GM13977 (cell line): ENCODE data around the gene MAFF.
"Not testable (repeated sequence)": the region's sequence is repeated elsewhere in the genome, so short reads cannot be mapped to it uniquely, and the experiment has no call there.

Source experiments
- DNase-seq: peaks from one replicate; pipeline ENCODE4 v3.0.0; 2012; ENCODE audit warnings: low spot score
- in situ Hi-C: fragments of 300-500 bp; cut with MboI; formaldehyde crosslinking; loops from one replicate; pipeline ENCODE4 v1.12.0; 2022; ENCODE audit warnings: low sequenced_read_pairs, low pct_unique_long_range_greater_than_20kb, mixed read lengths, inconsistent platforms; ENCODE audit not compliant: unreplicated experiment
- TF ChIP-seq, protein P1 (sequence below): IDR thresholded peaks from 2 replicates; pipeline ENCODE4 v1.5.1; 2012; ENCODE audit warnings: mild to moderate bottlenecking, control low read depth; ENCODE audit not compliant: insufficient read depth; ENCODE audit errors: extremely low read depth, missing control alignments

MAFF gene

GRCh38 chr22:38230916-38231315 lies 29.1 kb downstream of the MAFF start:
- DNase-seq: no peak
- TF ChIP-seq, protein P1, sequence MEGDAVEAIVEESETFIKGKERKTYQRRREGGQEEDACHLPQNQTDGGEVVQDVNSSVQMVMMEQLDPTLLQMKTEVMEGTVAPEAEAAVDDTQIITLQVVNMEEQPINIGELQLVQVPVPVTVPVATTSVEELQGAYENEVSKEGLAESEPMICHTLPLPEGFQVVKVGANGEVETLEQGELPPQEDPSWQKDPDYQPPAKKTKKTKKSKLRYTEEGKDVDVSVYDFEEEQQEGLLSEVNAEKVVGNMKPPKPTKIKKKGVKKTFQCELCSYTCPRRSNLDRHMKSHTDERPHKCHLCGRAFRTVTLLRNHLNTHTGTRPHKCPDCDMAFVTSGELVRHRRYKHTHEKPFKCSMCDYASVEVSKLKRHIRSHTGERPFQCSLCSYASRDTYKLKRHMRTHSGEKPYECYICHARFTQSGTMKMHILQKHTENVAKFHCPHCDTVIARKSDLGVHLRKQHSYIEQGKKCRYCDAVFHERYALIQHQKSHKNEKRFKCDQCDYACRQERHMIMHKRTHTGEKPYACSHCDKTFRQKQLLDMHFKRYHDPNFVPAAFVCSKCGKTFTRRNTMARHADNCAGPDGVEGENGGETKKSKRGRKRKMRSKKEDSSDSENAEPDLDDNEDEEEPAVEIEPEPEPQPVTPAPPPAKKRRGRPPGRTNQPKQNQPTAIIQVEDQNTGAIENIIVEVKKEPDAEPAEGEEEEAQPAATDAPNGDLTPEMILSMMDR: no peak
- in situ Hi-C loops: no loop called here

- in situ Hi-C loops: no loop called here
- DNase-seq: no peak
- TF ChIP-seq, protein P1: no peak
Measured at GRCh38 chr22:38232196-38232595, 30.4 kb downstream of the MAFF start.

DNA sequence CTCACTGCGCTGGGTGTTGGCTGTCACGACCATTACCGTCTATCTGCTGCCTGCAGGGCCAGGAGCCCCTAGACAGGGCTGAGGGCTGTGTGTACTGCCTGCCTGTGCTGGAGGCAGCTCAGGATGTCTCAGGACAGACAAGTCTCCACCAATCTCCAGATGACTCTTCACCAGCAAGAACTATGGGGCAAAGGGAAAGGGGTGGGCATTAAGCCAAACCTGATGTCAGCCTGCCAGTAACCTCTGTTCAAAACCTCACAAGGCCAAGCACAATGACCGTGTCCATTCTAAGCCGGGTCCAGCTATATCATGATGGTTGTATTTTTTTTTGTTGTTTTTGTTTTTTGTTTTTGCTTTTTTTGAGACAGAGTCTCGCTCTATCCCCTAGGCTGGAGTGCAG lies 31.6 kb downstream of the MAFF start:
- TF ChIP-seq, protein P1: no peak
- in situ Hi-C loops: no loop called here
- DNase-seq: no peak

DNA sequence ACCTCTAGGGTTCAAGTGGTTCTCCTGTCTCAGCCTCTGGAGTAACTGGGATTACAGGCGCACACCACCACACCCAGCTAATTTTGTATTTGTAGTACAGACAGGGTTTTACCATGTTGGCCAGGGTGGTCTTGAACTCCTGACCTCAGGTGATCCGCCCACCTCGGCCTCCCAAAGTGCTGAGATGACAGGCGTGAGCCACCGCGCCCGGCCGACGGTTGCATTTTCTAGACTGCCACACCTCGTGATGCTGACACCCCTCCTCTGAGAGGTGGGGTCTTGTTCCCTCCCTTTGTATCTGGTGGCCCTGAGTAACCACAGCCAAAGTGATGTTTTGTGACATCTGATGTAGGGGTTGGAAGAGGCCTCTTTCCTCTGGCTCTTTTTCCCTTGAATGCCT lies 32.1 kb downstream of the MAFF start:
- in situ Hi-C loops, DNase-seq: not testable (repeated sequence)

DNA sequence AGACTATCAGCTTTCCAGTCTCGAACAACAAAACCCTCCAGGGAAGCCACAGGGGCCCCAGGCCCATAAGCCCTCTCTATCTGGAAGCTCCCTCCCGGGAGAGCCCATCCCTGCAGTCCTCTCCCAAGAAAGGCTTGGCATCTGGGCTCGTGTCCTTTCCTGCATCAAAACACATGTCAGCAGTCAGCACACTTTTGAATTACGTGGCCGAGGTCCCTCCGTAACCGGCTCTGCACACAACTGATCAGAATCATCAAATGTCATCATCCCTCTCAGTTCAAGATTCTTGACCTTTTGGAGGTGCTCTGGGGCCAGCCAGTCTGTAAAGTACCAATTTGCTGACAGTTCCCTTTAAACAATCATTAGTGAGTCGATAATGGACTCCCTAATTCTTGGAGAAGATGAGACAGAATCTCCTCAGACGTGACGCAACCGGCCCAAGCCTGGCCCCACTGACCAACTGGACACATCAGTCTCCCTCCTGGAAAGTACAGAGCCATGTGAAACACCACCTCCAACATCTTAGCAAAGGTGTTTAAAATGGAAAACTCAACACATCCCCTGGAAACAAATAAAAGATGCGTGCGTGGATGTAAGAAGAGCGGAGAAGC lies 33.6 kb downstream of the MAFF start:
- TF ChIP-seq, protein P1: no peak
- in situ Hi-C loops: no loop called here
- DNase-seq: no peak

DNA sequence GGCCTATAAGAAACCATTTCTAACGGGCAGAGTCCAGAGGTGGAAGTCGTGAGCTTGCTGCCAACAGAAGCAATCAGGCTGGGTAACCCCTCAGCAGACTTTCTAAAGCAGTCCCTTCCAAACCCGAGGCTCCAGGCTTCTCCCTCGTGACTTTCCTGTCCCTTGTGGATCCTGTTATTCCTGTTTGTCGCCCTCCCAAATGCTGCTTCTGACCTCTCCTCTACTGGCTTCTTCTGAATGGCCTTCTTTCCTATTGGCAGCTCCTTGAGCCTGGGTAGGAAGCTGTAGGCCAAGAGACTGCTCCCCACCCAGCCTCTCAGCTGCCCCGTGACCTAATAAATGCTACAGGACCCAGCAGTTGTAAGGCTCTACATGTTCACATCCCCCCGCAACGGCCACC lies 35.0 kb downstream of the MAFF start:
- no peak for DNase-seq
- TF ChIP-seq, protein P1: no peak
- in situ Hi-C loops: no loop called here

- no peak for DNase-seq
- in situ Hi-C loops: no loop called here
- TF ChIP-seq, protein P1: no peak
Measured at GRCh38 chr22:38238519-38239071, 36.8 kb downstream of the MAFF start.
